GM18951 (cell line): Measurements from ENCODE around the gene AOPEP.

Source experiments
- POLR2A ChIP-seq: IDR thresholded peaks from 4 replicates; pipeline ENCODE4 v1.6.1; 2011; ENCODE audit warnings: mild to moderate bottlenecking; ENCODE audit not compliant: insufficient read length, insufficient read depth; ENCODE audit errors: extremely low read depth
- in situ Hi-C: fragments of 300-500 bp; cut with MboI; formaldehyde crosslinking; loops from one replicate; pipeline ENCODE4 v1.12.0; 2022; ENCODE audit warnings: low sequenced_read_pairs, mixed read lengths, inconsistent platforms; ENCODE audit not compliant: unreplicated experiment

The AOPEP gene

DNA sequence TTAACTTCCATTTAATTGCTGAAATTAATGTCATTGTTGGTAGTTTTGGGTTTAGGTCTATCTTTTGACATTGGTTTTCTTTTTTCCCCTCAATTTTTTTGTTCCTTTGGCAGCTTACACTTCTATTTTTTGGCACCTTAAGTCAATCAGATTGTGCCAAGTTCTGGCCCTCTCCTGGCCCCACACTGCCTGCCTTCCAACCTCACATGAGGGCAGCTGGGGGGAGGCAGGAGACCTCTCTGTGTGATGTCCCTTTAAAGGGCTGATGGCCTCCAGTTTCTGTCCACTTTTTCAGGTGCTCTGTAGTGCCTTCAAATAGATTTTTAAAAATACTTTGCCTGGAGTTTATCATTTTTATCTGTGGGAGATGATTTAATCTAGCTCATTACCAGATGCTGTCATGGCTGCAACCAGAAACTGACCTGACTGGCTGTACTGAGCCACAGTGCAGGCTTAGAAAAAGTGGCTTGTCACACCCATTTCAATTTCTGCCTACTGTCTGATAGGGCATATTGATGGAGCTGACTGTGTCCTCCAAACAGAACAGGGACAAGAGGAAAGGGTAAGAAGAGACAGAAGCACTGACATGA is 394.4 kb downstream of the AOPEP start:
- in situ Hi-C loops: no loop called here
- no peak for TF ChIP-seq POLR2A

DNA sequence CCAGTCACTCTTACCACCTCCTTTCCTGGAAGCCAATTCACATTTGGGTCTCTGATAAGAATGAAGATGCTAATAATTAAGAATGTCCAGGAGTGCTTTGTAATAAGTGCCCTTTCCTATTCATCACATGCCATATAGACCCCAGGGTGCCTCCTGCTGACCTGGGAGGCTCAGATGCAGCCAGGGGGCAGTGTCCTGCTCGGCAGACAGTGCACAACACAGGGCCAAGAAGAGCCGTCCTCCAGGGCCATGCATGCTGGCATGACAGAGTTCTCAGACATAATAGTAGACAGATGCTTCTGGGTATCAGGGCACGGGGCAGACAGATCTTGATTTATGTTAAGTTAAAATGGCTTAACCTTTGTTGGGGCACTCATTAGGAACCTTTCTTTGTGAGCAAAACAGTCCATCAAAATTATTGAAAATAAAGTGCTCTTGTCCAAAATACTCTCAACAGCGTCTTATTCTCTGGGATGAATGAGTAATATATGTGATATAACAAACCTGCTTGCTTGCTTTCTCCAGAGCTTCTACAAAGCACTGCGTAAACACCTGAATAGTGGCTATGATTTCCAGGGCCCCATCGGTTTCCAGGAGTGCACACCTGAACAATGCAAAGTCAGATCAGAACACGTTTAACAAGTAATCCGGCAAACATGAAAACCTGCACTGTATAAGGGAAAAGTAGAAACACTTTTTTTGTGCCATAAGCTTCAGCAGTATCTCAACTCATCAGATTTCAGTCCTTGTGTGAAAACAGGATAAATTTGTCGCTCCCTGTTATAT is 398.3 kb downstream of the AOPEP start:
- in situ Hi-C loops: loop anchor here (5.0 kb wide), 1 partner anchor 442 kb away; no protein-coding TSS in a partner anchor
- TF ChIP-seq POLR2A: no peak

DNA sequence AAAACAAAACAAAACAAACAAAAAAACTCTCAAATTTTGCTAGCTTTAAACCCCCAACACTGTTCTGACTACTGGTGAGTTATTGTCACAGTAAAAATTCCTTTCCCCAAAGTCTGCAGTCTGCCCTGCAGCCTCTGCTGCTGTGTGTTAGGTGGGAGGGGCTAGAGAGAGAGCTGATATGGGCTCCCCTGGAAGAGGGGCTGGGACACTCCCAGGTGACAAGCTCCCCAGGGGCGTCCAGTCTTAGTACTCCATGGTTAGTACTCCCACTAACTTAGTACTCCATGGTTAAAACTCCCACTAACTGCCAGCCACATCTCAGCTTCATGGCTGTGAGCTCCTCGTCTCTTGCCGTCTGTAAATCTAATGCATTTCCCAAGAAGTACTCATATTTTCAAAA is 399.2 kb downstream of the AOPEP start:
- in situ Hi-C loops: loop anchor here (5.0 kb wide), 1 partner anchor 443 kb away; no protein-coding TSS in a partner anchor
- TF ChIP-seq POLR2A: no peak

DNA sequence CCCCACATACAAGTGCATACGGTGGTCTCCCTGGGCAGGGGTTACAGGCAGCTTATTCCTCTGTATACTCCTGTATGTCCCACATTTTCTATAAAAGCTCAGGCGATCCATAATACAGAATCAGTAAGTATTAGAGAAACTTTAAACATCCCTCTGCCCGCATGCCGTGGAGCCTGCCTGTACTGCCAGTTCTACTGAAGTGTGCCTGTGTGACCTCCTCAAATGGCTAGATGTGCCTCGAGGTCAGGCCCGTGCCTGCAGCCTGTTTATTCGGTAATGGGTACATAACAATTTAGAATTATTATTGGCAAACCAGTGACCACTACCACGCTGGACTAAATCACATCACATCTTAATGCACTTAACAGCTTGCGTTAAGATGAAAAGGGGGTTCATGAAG is 400.2 kb downstream of the AOPEP start:
- in situ Hi-C loops: loop anchor here (5.0 kb wide), 1 partner anchor 444 kb away; no protein-coding TSS in a partner anchor

DNA sequence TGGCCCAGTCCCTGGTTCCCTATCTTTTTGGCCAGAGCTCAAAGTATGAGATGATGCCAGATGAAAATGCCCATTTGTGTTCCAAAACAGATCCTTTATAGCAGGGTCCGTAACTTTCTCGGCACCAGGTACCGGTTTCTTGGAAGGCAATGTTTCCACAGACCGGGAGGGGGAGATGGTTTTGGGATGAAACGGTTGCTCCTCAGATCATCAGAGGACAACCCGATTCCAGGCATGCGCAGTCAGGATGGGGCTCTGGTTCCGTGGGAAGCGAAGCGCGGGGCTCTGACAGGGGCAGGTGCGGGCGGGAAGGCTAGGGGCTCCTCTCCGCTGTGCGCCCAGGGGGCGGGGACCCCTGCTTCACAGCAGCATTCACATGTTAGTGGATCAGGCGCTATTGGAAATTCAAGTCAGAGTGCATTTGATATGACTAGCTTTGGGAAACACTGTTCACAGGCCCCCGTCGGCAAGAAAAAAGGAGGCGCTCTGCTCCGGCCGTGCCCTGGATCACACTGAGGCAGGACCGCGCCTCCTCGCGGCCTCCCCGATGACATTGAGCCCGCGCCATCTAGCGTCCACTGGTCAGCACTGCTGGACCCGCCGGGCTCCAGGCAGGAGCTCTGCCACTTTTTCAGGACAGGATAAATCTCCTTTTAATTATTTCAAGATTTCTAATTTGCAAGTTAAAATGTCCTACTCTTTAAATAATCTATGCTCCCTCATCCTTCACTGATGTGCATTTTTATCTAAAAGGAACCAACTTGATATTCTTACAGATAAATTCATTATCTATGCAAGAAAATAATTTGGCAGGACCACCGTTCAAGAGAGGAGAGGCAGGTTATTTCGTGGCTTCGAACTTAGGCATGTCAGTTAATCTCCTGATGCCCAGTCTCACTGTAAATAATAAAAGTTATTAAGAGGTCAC is 401.0 kb downstream of the AOPEP start:
- in situ Hi-C loops: loop anchor here (5.0 kb wide), 1 partner anchor 445 kb away; no protein-coding TSS in a partner anchor
- no peak for TF ChIP-seq POLR2A

More for the DNA sequence above, 400.2 kb downstream of the AOPEP start:
- no peak for TF ChIP-seq POLR2A

DNA sequence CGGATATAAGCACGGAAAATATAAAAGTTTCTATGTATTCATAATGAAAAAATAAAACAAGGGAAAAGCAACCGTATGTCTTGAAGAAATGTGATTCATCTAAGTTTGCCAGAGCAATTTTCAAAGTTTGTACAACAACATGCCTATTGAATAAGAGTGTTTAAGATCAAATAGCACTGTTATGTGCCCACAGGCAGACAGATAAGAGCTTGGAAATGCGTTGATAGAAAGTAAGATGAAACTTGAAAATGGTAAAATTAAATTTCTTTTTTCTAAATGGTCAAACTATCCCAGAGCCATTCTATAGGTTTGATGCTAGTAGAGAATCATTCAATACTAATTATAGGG is 401.7 kb downstream of the AOPEP start:
- TF ChIP-seq POLR2A: no peak
- in situ Hi-C loops: loop anchor here (5.0 kb wide), 1 partner anchor 446 kb away; no protein-coding TSS in a partner anchor

DNA sequence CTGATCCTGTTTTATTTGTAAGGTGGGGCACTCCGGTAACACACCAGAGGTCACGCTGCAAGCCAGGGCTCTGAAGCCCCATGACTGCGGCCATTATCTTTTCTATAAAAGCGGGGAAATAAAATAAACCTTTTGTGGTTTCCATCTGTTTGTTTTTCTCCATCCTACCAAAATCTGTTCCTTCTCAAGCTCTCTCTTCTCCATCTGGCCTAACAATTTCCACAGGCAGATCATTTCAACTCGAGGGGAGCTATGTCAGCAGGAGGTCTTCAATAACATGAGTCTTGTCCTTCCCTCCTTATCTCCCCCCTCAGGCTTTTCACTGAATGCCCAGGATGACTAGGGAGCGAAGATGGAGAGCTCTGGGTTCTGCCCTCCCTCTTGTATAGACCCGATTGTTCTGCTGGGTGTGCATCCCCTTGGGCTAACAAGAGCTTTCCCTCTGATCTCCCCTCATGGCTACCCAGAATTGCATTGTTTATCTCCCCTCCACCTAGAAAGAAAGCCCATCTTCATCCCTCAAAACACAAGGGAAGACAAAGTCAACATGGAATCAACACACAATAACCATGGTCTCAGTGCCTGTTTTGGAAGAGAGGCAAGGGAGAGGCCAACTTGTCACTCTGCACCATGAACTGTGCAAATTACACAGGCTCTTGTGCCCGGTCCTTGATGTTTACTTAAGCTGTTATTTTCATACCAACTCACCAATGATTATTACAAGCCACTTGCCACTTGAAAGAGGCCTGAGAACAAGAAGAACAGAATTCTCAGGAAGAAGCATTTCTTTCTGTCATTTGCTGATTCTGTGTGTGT is 403.2 kb downstream of the AOPEP start:
- no peak for TF ChIP-seq POLR2A
- in situ Hi-C loops: loop anchor here (5.0 kb wide), 1 partner anchor 447 kb away; no protein-coding TSS in a partner anchor

DNA sequence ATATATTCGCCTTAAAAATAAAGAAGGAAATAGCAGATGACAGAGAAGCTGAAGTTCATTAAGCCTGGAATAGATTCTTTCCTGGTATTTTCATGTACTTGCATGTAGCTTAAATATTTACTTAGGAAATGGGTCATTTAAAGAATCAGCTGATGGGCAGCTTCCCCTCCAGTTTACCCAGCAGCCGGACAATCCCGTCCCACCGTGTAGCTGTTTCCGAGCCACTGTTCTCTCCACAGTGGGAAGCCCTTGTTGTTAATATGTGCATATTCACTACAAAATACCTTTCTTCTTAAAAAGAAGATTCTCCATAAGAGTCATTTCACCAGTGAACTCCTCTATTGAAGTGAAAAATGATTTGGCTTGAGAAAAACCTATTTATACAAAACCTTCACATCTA is 404.0 kb downstream of the AOPEP start:
- in situ Hi-C loops: no loop called here
- TF ChIP-seq POLR2A: no peak

DNA sequence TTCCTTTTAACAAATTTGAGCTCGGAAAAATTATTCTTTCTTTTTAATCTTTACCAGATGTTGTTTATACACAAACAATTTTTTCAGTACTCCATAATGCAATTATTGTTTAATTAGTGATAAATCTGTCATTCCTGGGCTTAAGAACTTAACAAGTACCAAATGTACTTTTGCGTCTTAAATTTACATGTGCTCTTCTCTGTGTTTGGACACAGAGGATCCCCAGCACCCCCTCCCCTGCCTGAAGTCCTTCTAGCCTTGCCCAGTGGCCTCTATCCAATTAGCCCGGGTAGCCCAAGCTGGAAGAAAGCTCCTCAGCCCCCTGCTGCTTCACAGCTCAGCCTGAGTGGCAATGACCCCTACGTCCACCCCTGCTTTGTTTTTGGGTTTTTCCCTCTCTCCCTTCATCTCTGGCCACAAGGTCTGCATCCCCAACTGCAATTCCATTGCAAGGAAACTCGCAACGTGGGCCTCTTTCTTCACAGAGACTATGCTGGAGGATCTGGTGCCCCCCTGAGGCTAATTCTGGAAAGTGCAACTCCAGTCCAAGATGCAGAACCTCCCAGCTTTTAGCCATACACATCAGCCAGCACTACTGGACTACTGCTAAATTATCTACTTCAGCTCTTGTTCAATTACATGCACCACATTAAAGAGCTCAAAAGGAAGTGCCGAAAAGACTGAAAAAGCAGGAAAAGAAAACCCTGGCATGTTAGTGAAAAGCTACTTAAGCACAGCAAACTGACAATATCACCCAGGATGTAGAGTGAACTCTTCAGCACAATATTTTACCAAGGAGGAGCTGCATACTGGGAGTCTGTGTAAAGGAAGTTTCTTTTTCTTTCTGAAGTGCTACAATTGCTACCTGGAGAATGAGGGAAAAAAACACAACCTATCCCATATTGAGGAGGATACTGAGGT is 404.8 kb downstream of the AOPEP start:
- TF ChIP-seq POLR2A: no peak
- in situ Hi-C loops: no loop called here

DNA sequence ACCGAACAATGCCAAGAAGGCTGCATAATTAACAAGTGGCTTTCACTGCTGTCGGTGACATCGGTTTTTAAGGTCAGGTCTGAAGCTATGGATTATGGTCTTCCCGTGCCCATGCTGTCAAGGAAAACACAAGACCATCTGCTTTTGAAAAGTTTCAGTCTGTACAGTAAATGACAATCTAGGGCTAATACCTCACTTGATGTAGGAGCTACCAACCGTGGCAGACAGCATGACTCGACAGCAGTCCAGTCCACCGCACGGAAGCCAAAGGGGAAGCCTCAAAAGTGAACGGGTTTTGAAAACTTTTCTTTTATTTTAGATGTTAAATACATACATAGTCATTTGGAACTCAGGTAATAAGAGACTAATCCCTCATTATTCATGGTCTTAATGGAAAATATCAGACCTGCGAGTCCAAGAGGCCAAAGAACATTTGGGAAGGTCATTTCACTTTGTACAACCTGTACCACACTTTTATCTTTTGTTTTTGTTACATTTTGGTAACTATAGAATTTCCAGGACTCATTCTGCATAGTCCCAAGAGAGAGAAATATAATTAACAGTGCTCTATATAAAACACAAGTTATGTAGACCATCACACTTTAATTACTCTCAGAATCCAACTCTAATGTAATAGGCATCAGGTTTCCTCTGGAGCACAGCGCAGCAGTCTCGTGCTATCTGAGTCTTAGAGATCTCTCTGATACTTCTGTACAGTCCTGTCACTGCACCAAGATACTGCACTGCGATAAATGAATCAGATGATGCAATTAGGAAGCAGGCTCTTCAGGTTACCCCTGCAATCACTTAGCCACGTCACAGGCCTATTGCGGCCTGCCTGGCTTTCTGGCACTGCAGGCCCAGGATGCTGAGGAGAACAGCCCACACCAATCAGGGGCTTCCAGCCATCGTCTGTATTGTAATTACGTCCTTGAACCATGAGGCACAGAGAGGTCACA is 406.1 kb downstream of the AOPEP start:
- in situ Hi-C loops: no loop called here
- TF ChIP-seq POLR2A: no peak

DNA sequence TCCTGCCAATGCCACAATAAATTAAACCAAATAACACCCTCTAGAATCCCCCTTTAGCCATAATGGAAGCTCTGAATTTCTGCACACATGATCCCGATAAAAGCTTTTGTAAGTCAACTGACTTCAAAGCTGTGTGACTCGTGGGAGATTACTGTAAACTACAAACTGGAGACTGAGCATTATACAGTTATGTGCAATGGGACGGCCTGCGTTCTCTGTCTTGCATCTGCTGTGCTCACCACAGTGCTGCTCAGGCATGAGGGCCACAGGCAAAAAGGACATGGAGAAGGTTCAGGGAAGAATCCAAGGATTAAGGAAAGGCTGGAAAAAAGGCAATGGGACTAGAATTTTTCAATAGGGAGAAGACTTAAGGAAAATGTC is 406.8 kb downstream of the AOPEP start:
- TF ChIP-seq POLR2A: no peak
- in situ Hi-C loops: no loop called here

DNA sequence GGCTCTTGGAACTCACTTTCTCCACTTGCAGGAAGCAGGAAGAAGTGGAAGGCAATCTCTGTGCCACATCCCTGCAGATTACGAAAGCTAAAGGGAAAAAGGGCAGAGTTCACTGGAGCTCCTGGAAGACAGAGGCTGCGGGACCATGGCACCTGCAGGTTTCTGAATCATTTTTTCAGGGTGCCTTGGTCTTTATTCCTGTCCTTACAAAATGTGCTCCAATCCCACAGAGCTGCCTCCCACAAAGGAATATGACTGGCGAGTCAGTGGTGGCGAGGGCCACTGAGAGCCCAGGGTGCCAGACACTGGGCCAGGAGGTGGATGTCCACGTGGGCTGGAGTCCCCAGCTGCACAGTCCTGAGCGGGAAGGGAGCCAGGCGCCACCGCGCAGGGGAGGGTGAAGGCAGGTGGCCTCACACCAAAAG is 408.0 kb downstream of the AOPEP start:
- in situ Hi-C loops: no loop called here
- no peak for TF ChIP-seq POLR2A
